Epidermal melanocyte (primary cell): ENCODE measurements around the gene MT1E.
"Not testable (repeated sequence)": the region's sequence is repeated elsewhere in the genome, so short reads cannot be mapped to it uniquely, and the experiment has no call there.

ENCODE experiments used
- DNase-seq: peaks from one replicate; pipeline ENCODE4 v3.0.0; 2011; ENCODE audit warnings: low spot score; ENCODE audit not compliant: insufficient read length

Gene MT1E

GRCh38 chr16:56643833-56644232, 18.3 kb downstream of the MT1E start:
- DNase-seq = no peak

DNA sequence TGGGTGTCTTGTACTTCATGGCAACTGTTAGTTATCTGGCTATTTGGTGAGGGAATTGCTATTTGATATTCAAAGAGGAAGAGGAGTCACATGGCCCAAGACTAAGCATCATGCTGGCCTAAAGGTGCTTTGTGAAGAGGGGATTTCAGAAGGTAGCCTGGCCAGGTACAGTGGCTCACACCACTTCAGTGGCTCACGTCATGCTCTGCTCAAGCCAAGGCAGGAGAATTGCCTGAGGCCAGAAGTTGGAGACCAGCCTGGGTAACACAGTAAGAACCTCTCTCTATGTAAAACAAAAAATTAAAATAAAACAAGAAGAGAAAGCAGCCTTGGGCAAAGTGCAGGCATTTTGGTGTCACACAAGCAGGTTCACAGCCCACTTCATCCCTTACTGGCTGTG, 19.7 kb downstream of the MT1E start:
- DNase-seq = no peak

DNA sequence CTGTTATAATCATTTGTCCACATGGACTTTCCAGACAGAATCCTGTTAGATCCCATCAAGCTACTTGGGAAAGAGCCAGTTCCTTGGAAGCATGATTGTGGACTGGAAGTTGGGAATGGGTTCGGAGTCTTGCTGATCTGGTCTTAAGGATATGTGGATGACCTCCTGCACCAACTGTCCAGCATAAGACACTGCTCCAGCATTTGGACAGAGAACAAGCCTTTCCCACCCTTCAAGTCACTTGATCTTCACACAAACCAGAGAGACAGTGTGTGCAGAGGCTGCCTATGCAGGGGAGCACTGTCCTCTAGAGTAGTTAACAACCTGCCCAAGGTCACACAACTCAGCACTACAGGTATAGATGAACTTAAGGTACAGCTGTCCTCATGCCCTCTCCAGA, 20.3 kb downstream of the MT1E start:
- DNase-seq = no peak

GRCh38 chr16:56647641-56648431, 22.3 kb downstream of the MT1E start:
- DNase-seq = no peak

DNA sequence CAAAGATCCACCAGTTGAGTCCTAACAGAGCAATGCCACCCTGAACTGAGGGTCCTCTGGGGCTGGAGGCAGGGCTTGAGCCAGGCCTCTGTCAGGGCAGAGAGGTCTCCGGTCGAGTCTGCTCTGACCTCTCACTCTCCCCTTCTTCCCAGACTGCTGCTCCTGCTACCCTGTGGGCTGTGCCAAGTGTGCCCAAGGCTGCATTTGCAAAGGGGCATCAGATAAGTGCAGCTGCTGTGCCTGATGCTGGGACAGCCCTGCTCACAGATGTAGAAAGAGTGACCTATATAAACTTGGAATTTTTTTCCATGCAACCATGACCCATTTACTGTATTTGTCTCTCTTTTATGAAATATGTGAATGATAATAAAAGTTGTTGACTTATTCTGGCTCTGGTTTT, 23.7 kb downstream of the MT1E start:
- DNase-seq = no peak

GRCh38 chr16:56649820-56650219, 24.2 kb downstream of the MT1E start:
- no peak for DNase-seq

DNA sequence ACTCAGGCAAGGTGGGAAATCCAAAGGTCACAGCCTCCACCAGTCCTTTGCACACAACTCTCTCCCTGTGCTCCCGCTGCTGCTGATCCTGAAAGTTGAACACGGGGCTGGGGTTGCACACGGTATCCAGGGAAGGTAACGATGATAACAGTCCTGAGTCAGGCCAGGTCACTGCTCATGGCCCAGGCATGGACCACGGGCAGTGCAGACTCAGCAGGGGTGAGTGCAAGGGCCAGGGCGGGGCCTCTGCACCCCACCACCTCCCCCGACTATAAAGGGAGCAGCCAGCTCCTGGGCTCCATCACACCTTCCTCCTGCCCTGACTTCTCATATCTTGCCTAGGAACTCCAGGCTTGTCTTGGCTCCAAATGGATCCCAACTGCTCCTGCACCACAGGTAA, 26.0 kb downstream of the MT1E start, which contains the start of gene MT1B:
TSS of gene MT1B (plus strand) at position 301 of the 400 bp plus-strand sequence. CDS start at position 369, 68 bp downstream.
- DNase-seq = no peak

GRCh38 chr16:56652600-56652999, 27.0 kb downstream of the MT1E start:
- no peak for DNase-seq

DNA sequence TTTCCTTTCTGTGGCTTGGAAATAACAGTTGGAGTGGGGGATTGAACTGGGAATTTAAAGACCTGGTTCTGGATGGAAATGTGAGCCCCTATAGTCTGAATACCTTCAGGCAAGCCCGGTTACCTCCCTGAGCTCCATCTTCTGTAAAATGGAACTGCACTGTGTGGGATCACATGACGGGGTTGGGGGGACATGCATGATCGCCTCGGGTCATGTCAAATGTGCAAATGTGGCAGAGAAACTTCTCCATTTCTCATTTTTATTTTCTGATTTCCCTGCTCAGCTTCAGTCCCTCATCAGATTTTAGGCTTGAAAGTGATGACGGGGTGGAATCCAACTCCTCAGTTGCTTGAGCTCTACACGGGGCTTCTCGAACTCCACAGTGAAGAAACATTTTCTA, 27.6 kb downstream of the MT1E start:
- DNase-seq = no peak

DNA sequence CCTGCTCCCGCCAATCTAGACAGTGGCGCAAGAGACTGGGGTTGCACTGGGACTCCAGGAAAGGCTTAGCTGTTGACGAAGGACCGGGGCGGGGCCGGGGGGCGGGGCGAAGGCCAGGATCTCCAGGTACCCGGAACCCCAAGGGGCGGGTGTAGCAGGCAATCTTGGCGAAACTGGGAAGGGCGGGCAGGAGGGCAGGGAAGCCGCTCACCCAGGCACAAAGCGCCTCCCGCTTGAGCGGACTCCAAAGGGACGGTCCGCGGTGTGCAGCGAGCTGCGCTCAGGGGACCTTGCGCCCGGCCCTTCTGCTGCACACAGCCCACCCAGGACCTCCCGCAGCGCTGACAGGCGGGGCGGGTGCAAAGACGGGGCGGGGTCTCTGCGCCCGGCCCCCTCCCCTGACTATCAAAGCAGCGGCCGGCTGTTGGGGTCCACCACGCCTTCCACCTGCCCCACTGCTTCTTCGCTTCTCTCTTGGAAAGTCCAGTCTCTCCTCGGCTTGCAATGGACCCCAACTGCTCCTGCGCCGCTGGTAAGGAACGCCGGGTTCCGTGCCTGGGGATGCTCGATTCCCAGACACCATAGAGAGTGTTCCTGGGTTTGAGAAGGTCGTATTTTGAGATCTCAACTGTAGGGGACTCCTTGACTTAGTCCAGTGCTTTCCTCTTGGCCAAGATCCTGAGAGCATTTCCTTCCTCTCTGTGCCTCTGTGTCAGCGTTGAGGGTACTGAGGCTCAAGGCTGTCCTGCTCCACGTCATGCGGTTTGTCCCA, 32.2 kb downstream of the MT1E start, which contains the start of gene MT1F:
TSS of gene MT1F (plus strand) at position 405 of the 772 bp plus-strand sequence. CDS start at position 505, 100 bp downstream.
- no peak for DNase-seq

DNA sequence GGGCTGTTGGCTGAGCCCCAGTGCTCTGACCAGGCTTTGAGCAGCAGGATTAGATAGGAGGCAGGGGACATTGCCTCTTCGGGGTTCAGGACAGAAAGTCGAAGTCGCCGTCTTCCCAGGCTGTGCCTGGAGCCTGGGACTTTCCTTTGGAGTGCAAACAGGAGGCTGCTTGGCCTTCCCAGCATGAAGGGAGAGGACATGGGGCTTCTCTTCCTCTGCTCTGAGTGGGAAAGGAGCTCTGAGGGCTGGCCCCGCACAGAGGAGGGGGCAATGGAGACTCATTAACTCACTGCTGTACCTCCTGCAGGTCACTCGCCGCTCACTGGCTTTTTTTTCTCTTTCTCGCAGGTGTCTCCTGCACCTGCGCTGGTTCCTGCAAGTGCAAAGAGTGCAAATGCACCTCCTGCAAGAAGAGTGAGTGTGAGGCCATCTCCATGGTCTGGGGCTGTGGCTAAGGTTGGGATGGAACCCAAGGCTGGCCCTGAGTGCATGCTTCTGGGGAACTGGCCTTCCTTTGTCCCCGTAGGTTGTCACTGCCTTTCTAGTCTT, 32.8 kb downstream of the MT1E start:
- DNase-seq = no peak

GRCh38 chr16:56662357-56663354, 37.1 kb downstream of the MT1E start:
- no peak for DNase-seq

DNA sequence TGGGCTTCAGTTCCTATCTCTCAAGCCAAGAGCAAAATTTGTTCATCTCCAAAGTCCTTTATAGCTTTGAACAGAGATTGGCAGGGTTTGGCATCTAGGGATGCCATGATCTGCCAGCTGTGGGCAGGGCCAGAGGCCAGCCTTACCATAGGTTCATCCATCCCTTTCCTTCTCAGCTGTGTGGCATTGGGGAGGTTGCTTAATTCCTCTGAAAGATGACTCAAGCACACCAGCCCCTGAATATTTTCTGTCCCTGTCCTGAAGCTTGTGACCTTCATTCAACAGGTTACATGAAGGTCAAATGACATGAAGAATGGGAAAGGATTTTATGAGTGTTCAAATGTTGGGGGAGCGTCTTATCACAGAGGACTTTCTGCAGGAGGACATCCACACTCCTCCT, 38.9 kb downstream of the MT1E start:
- no peak for DNase-seq

GRCh38 chr16:56665286-56666261, 40.0 kb downstream of the MT1E start:
- DNase-seq = not testable (repeated sequence)

DNA sequence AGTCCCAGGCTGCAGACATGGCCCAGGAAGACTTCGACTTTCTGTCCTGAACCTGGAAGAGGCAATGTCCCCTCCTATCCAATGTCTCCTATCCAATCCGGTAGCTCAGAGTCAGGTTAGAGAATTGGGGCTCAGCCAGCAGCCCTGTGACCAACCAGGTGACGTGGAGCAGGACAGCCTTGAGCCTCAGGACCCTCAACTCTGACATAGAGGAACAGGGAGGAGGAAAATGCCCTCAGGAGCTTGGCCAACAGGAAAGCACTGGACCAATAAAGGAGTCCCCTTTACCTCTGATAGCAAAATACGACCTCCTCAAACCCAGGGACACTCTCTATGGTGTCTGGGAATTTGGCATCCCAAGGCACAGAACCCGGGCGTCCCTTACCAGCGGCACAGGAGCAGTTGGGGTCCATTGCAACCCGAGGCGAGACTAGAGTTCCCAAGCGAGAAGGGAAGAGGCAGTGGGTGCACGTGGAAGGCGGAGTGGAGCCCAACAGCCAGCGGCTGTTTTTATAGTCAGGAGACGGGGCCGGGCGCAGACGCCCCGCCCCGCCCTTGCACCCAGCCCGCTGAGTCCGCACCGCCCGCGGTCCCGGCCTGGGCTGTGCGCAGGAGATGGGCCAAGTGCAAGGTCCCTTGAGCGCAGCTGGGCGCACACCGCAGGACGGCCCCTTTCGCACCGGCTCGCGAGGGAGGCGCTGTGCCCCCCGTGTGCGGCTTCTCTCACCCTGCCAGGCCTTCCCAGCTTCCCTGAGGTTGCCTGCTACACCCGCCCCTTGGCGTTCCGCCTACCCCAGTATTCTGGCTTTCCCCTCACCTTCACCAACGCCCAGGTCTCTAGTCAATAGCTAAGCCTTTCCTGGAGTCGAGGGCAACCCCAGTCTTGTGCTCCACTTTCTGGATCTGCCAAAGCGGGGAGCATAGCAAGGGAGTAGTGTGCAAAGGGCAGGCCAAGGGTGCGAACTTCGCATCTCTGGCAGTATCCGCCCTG, 42.3 kb downstream of the MT1E start, which contains the start of gene MT1G:
TSS of gene MT1G (minus strand) at position 485 of the 991 bp plus-strand sequence. CDS start at position 413, 72 bp downstream.
- DNase-seq = no peak

- DNase-seq = no peak
These were observed 43.6 kb downstream of the MT1E start, which contains the start of gene MT1H for GRCh38 chr16:56669005-56669839. Gene MT1H, plus strand, starts transcription at chr16:56669814. Its CDS starts 71 bp downstream, at chr16:56669885.
